Measurements from ENCODE around the gene TMC3.
A peak's percentile ranks its signal among the peaks of the same experiment; 100 is the strongest.

The TMC3 gene

DNA sequence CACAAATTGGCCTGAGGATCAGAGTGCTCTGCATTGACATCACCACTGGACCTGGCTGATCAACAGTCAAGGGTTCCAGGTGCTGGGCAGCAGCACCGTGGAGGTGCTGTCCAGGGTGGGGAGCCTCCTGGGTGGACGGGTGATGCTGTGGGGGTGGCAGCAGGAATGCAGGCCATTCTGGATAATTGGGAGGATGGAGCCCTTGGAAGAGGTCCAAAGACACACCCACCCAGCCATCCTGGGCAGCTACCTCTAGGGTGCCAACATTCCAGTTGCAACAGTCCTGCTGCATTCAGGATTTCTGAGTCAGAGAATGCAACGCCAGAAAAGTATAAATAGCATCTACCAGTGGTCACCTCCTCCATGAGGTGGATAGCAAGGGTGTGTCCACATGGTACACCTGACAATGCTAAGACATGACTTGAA lies 76.9 kb downstream of the TMC3 start:
- DNase-seq: peak; percentile 46

GRCh38 chr15:81296673-81297072 lies 77.3 kb downstream of the TMC3 start:
- DNase-seq: no peak

- no peak for DNase-seq
Measured at GRCh38 chr15:81296186-81296585, 77.8 kb downstream of the TMC3 start.

- DNase-seq: no peak
Measured at GRCh38 chr15:81295486-81296121, 78.4 kb downstream of the TMC3 start.

DNA sequence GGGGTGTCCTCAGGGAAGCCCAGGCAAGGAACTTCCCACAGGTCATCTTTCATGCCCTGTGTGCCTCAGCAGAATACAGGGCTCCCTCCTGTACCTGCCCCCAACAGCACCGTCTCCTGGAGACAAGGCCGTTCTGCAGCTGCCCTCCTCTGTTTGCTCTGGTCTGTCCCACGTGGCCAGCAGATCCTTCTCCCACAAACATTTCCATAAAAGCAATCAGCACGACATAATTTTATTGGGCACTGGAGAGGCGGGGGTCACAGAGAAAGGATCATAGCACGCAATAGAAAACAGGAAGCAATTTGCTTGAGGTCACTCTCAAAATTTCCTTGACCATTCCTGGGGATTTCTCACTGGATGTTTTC lies 79.5 kb downstream of the TMC3 start:
- DNase-seq: no peak

- DNase-seq: no peak
Measured at GRCh38 chr15:81293728-81294515, 80.1 kb downstream of the TMC3 start.

- DNase-seq: no peak
Measured at GRCh38 chr15:81292523-81293001, 81.5 kb downstream of the TMC3 start.

DNA sequence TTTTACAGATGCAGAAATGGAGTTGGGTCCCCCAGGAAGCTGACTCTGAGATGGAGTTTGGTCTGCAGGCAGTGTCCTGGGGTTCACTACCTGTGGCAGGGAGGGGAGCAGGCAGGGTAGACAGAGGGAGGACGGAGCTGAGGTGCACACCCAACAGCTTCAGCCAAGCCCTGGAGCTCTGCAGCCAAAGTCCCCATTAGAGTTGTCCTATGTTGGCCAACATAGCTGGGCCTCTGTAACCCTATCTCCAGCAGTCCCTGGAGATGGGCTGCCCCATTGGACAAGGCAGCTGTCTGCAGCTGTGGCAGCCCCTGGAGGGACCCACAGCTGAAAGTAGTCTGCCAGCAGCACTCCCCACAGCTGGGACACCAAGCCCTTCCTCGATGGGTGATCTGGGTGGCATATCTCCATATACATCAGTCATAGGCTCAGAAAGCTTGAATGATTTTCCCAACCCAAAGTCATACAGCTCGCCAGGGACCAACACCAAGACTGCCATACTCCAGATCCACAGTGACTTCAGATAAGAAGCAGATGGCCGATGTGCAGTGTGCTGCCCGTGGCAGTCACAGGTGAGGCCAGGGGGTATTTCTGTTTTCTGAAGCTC lies 82.0 kb downstream of the TMC3 start:
- no peak for DNase-seq

DNA sequence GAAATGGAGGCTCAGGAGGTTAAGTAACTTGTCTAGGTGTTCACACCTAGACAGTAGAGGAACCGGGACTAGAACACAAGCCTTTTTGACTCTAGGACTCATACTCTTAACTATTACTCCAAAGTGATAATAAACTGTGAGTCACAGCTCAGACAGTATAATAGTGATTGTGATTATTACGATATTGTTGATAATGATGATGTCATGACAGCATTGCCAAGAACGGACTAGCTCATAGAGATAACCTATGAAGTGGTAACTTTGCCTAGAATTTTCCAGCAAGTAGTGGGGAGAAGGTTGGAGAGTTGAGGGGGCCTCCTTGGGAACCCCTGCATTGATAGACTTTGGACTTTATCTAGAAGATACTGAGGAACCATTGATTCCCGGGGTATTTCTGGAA lies 84.1 kb downstream of the TMC3 start:
- DNase-seq: no peak

- DNase-seq: no peak
Measured at GRCh38 chr15:81288616-81289015, 85.4 kb downstream of the TMC3 start.

DNA sequence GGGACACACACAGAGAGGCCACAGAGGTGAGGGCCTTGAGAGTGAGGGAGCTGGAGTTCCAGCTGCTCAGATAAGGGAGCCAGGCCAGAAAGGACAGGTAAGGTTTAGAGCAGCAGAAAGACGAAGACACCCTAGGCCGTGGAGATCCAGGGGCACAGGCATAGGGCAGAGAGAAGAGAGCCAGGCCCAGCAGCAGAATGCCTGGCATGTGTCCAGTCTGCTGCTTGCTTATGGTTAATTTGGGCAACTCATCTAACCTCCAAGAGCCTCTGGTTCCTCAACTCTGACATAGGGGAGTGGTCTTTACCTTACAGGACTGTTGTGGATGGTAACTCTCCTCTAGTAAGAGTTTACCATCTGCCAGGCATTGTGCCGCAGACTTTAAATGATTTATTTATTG lies 86.0 kb downstream of the TMC3 start:
- DNase-seq: no peak

DNA sequence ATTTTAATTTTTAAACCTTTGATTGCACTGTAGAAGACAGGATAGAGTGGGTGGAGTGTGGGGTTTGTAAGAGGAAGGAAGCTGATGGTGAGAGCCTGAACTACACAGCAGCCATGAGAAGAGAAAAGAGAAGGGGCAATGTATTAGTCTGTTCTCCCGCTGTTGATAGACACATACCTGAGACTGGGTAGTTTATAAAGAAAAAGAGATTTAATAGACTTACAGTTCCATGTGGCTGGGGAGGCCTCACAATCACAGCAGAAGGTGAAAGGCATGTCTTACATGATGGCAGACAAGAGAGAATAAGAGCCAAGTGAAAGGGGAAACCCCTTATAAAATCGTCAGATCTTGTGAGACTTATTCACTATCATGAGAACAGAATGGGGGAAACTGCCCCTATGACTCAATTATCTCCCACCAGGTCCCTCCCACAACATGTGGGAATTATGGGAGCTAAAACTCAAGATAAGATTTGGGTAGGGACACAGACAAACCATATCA lies 87.3 kb downstream of the TMC3 start:
- DNase-seq: no peak

- DNase-seq: no peak
Measured at GRCh38 chr15:81285461-81285860, 88.6 kb downstream of the TMC3 start.

DNA sequence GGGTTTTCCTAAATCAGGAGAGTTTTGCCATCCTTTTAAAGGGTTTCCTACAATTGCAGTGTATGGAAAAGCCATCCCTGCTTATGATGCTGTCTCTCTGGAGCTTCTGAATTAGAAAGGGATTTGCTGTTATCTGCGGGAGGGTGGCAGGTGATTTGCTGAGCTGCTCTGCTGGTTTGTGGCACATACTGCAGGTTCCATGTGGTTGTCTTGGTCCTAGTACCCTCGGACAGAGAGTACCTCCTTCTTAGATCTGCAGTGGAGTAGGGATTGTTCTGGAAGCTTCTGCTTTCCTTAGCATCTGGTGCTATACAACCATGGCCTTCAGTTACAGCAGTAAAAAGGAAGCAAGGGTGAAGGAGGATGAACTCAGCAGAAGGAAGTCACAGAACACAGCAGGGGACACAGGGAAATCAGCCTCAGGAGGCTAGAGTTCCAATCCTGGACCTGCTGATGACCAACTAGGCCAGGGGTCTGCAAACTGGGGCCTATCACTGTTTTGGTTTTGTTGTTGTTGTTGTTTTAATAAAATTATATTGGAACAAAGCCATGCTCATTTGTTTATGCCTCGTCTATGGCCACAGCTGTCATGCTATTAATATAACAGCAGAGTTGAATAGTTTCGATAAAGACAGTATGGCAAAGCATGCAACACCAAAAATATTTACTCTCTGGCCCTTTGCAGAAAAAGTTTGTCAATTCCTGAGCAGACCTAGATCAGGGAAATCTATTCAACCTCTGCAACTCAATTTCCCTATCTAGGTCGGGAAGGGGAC lies 89.6 kb downstream of the TMC3 start:
- no peak for DNase-seq

DNA sequence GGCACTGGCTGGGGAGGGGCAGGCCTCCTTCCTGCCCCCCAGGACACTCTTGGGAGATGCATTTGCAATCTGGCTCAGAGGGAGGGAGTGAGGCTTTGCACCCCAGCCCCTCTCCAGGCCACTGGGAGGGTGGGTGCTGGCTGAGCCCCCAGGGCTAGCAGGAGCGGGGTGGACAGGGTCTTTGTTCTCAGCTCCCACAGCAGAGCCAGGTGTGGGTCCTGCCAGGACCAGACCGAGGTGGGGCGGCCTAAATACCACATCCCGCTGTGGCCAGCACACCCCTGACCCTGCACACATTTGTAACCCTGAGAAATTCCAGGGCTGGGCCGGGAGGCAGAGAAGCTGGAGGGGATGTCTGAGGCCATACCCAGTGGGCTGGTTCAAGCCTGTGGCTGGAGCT lies 91.1 kb downstream of the TMC3 start:
- no peak for DNase-seq

GRCh38 chr15:81282606-81282895 lies 91.5 kb downstream of the TMC3 start:
- DNase-seq: no peak

DNA sequence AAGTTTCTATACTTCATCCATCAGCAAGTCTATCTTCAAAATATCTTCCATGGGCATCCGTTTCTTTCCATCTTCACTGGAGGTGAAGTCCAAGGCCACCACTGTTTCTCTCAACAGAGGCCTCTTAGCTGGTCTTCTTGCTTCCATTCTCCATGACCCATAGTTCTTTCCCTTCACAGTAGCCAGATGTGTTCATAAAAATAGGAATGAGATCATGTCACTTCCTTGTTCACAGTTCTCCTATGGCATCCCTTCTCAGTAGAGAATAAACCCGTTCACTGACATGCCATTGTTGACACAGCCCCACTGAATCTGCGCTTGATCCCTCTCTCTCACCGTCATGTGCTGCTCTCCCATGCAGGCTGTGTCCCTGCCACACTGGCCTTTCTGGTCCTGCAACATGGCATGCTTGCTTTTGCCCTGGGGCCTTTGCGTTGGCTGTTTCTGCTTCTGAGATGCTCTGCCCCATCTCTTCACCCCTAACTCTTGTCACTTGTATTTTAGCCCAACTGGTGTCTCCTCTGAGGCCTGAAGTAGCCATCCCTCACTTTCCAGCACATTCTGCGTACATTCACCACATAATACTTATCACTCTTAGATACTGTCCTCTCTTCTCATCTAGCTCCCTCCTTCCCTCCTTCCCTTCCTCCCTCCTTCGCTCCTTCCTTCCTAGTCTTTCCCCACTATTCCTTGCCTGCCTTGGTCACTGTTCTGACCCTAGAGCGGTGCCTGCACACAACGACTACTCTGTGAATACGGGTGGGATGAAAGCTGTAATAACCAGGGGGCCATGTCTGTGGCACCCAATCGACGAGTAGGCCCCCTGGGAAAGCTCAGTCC lies 92.0 kb downstream of the TMC3 start:
- no peak for DNase-seq

GRCh38 chr15:81281456-81281735 lies 92.6 kb downstream of the TMC3 start:
- no peak for DNase-seq
